Measurements from ENCODE around the gene ZNF638.

GRCh38 chr2:71478806-71479205, 147.2 kb downstream of the ZNF638 start:
- TF ChIP-seq, protein P1, sequence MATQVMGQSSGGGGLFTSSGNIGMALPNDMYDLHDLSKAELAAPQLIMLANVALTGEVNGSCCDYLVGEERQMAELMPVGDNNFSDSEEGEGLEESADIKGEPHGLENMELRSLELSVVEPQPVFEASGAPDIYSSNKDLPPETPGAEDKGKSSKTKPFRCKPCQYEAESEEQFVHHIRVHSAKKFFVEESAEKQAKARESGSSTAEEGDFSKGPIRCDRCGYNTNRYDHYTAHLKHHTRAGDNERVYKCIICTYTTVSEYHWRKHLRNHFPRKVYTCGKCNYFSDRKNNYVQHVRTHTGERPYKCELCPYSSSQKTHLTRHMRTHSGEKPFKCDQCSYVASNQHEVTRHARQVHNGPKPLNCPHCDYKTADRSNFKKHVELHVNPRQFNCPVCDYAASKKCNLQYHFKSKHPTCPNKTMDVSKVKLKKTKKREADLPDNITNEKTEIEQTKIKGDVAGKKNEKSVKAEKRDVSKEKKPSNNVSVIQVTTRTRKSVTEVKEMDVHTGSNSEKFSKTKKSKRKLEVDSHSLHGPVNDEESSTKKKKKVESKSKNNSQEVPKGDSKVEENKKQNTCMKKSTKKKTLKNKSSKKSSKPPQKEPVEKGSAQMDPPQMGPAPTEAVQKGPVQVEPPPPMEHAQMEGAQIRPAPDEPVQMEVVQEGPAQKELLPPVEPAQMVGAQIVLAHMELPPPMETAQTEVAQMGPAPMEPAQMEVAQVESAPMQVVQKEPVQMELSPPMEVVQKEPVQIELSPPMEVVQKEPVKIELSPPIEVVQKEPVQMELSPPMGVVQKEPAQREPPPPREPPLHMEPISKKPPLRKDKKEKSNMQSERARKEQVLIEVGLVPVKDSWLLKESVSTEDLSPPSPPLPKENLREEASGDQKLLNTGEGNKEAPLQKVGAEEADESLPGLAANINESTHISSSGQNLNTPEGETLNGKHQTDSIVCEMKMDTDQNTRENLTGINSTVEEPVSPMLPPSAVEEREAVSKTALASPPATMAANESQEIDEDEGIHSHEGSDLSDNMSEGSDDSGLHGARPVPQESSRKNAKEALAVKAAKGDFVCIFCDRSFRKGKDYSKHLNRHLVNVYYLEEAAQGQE (IDR thresholded peaks at IDR 0.05) = no peak
- no peak for TF ChIP-seq EGR1 (IDR thresholded peaks at IDR 0.05; ENCODE audit: low read depth in 2 of 2)
- TF ChIP-seq CTCF (IDR thresholded peaks at IDR 0.05; ENCODE audit: low read depth, low read length, missing input control) = no peak
